PC-3 (cell line): ENCODE results near the gene CARHSP1. TPM values are rescaled to one million over a fixed set of nuclear protein-coding genes. Genes with fewer than 3 reads are reported as not detected.

Source experiments
- ATAC-seq: fragments of 200-7000 bp; cut with Tn5 transposase; 2 replicates; pipeline ENCODE4 v1.9.1; 2020; ENCODE audit warnings: mild to moderate bottlenecking, moderate library complexity
- BruUV-seq: library from RNA; stranded (reverse); fragments of 400-500 nt; replicated peaks from 2 replicates; lab custom pipeline; 2021; lab: Mats Ljungman, UMichigan
- CTCF ChIA-PET: fragments of 300-600 bp; sonication (Branson Sonifier 250); formaldehyde crosslinking; loops from one replicate; lab custom pipeline; 2022; ENCODE audit warnings: antibody characterized with exemption; lab: Charles Lee
- POLR2A ChIA-PET: fragments of 300-600 bp; sonication (Branson Sonifier 250); formaldehyde crosslinking; loops from one replicate; lab custom pipeline; 2022; ENCODE audit warnings: antibody characterized with exemption; ENCODE audit not compliant: unreplicated experiment; lab: Charles Lee
- DNase-seq: peaks from one replicate; pipeline ENCODE4 v3.0.0-alpha.2; 2015
- H2AFZ ChIP-seq: fragments of 300-600 bp; sonication (generic); 2 replicates; pipeline ENCODE4 v1.6.0; 2016; ENCODE audit warnings: antibody characterized with exemption, low read length
- H3F3A ChIP-seq: fragments of 300-600 bp; sonication (generic); one replicate; pipeline ENCODE4 v1.6.0; 2017; ENCODE audit warnings: antibody characterized with exemption, low read length, control low read depth, mild to moderate bottlenecking; ENCODE audit not compliant: unreplicated experiment
- H3K27ac ChIP-seq: fragments of 300-600 bp; sonication (generic); 2 replicates; pipeline ENCODE4 v1.5.1; 2016; ENCODE audit warnings: mild to moderate bottlenecking, low read length
- H3K27me3 ChIP-seq: fragments of 300-600 bp; sonication (generic); 2 replicates; pipeline ENCODE4 v1.6.1; 2016; ENCODE audit warnings: low read length, mixed read lengths
- H3K36me3 ChIP-seq: fragments of 300-600 bp; sonication (generic); 2 replicates; pipeline ENCODE4 v1.6.1; 2016; ENCODE audit warnings: low read depth, mixed run types, low read length, mixed read lengths
- H3K4me1 ChIP-seq: fragments of 300-600 bp; sonication (generic); 2 replicates; pipeline ENCODE4 v1.5.1; 2016; ENCODE audit warnings: low read length; ENCODE audit not compliant: insufficient read depth
- H3K4me2 ChIP-seq: fragments of 300-600 bp; sonication (generic); 2 replicates; pipeline ENCODE4 v1.6.0; 2016; ENCODE audit warnings: low read length
- H3K4me3 ChIP-seq: fragments of 300-600 bp; sonication (generic); 2 replicates; pipeline ENCODE4 v1.5.1; 2016; ENCODE audit warnings: mild to moderate bottlenecking, low read length, mixed read lengths
- H3K79me2 ChIP-seq: fragments of 300-600 bp; sonication (generic); 2 replicates; pipeline ENCODE4 v1.6.1; 2017; ENCODE audit warnings: low read length, mixed read lengths
- H3K9ac ChIP-seq: fragments of 300-600 bp; sonication (generic); 2 replicates; pipeline ENCODE4 v1.6.0; 2016; ENCODE audit warnings: mild to moderate bottlenecking, low read length
- H3K9me2 ChIP-seq: fragments of 300-600 bp; sonication (generic); replicated peaks from 2 replicates; pipeline ENCODE4 v1.6.1; 2016; ENCODE audit warnings: mixed run types, low read length, mixed read lengths
- H3K9me3 ChIP-seq: fragments of 300-600 bp; sonication (generic); 2 replicates; pipeline ENCODE4 v1.6.1; 2016; ENCODE audit warnings: low read length, mixed read lengths
- H4K20me1 ChIP-seq: fragments of 300-600 bp; sonication (generic); 2 replicates; pipeline ENCODE4 v1.6.1; 2016; ENCODE audit warnings: low read length, mixed read lengths
- CTCF ChIP-seq: fragments of 300-600 bp; sonication (generic); conservative IDR thresholded peaks from 2 replicates; pipeline ENCODE4 v1.5.1; 2017; ENCODE audit warnings: antibody characterized with exemption, low read depth, mild to moderate bottlenecking, low read length
- EZH2 ChIP-seq: fragments of 300-600 bp; sonication (generic); IDR thresholded peaks from one replicate; pipeline ENCODE4 v1.6.1; 2017; ENCODE audit warnings: antibody characterized with exemption, mild to moderate bottlenecking, low read length; ENCODE audit not compliant: unreplicated experiment
- EZH2phosphoT487 ChIP-seq: fragments of 300-600 bp; sonication (generic); IDR thresholded peaks from 2 replicates; pipeline ENCODE4 v1.6.1; 2018; ENCODE audit warnings: mild to moderate bottlenecking, antibody characterized with exemption, low read length, borderline replicate concordance
- intact Hi-C: fragments of 100-400 bp; cut with micrococcal nuclease; formaldehyde crosslinking; loops from 2 replicates; pipeline ENCODE4 v1.9.0; 2023
- total RNA-seq: library from RNA; depleted of rRNA; stranded (reverse); fragments of >200 nt; gene quantifications from 2 replicates; pipeline ENCODE4 v1.2.3, GENCODE V29; 2014

The CARHSP1 gene
- total RNA-seq, 1 experiment from 2014 or later = 142 TPM

- no TSS peak for BruUV-seq
- H3K27me3 ChIP-seq = no peaks in the 10 kb centered on the region
- H3K9ac ChIP-seq = peak overlapping the region; percentile 46
- TF ChIP-seq CTCF = no peak
- no peak for TF ChIP-seq EZH2phosphoT487
- TF ChIP-seq EZH2 = no peak
- ChIA-PET CTCF (interaction anchor here (0.6 to 0.7 kb wide), 2 partner anchors 15 to 21 kb away, joined by 3 to 5 read pairs; no protein-coding TSS in a partner anchor), POLR2A (interaction anchor here (0.6 to 0.7 kb wide), 2 partner anchors 11 to 212 kb away, joined by 3 to 4 read pairs; no protein-coding TSS in a partner anchor)
- H2AFZ ChIP-seq = peak overlapping the region; percentile 72
- peaks cover 5% of the 10 kb centered on the region for H3F3A ChIP-seq
- ATAC-seq (no peak), DNase-seq (no peak)
- H3K79me2 ChIP-seq = peaks cover 38% of the 10 kb centered on the region
- intact Hi-C loops = loop anchor here (5.0 kb wide), 1 partner anchor 72 kb away; the partner anchor contains the start of genes PMM2 and TMEM186
- peak overlapping the region; percentile 88 for H3K4me2 ChIP-seq
- no peaks in the 10 kb centered on the region for H3K9me3 ChIP-seq
- H3K9me2 ChIP-seq = no peaks in the 10 kb centered on the region
- H3K4me3 ChIP-seq = peak overlapping the region; percentile 65
- no peaks in the 10 kb centered on the region for H3K36me3 ChIP-seq
- peaks cover 24% of the 10 kb centered on the region; the same call in 1 of the 2 replicates for H4K20me1 ChIP-seq
- H3K27ac ChIP-seq = peak overlapping the region; percentile 25; the same call in 1 of the 2 replicates
- H3K4me1 ChIP-seq = peaks cover 23% of the 10 kb centered on the region
Observed at GRCh38 chr16:8869212-8869987, 594 bp upstream of the CARHSP1 start.

GRCh38 chr16:8867932-8868415, 832 bp downstream of the CARHSP1 start:
- ChIA-PET CTCF (no interaction called here), POLR2A (no interaction called here)
- peak overlapping the region; percentile 75; the same call in 1 of the 2 replicates for H2AFZ ChIP-seq
- peak overlapping the region; percentile 79 for H3K9ac ChIP-seq
- peaks cover 23% of the 10 kb centered on the region for H3K4me1 ChIP-seq
- peaks cover 5% of the 10 kb centered on the region for H3F3A ChIP-seq
- intact Hi-C loops = loop anchor here (5.0 kb wide), 1 partner anchor 71 kb away; the partner anchor contains the start of genes PMM2 and TMEM186
- no peak for DNase-seq
- no peaks in the 10 kb centered on the region for H3K9me3 ChIP-seq
- no peak for ATAC-seq
- H3K4me3 ChIP-seq = peak overlapping the region; percentile 92
- no peaks in the 10 kb centered on the region for H3K36me3 ChIP-seq
- peaks cover 53% of the 10 kb centered on the region for H3K79me2 ChIP-seq
- TF ChIP-seq CTCF (no peak), EZH2phosphoT487 (no peak), EZH2 (no peak)
- H3K27ac ChIP-seq = peak overlapping the region; percentile 59; the same call in 1 of the 2 replicates
- TSS peak; percentile 65 for BruUV-seq
- peaks cover 28% of the 10 kb centered on the region for H4K20me1 ChIP-seq
- H3K4me2 ChIP-seq = peak overlapping the region; percentile 100
- no peaks in the 10 kb centered on the region for H3K27me3 ChIP-seq
- no peaks in the 10 kb centered on the region for H3K9me2 ChIP-seq
